ENCODE data around the gene SEPTIN8.
A peak's percentile ranks its signal among the peaks of the same experiment; 100 is the strongest.

Gene SEPTIN8

GRCh38 chr5:132752581-132753125, 24.4 kb downstream of the SEPTIN8 start:
- no peak overlapping the region for H2AK5ac ChIP-seq (ENCODE audit: low read length, severe bottlenecking)
- H3K4me3 ChIP-seq (ENCODE audit: insufficient read depth in 1 of 2, low read depth in 1 of 2, low read length in 2 of 2): no peak overlapping the region

GRCh38 chr5:132751971-132752580, 25.0 kb downstream of the SEPTIN8 start:
- H3K79me1 ChIP-seq (replicated peaks; ENCODE audit: low read length, poor library complexity, severe bottlenecking): no peaks in the 10 kb centered on the region
- peaks cover 10 to 84% of the 10 kb centered on the region in 2 experiments for H3K27me3 ChIP-seq (ENCODE audit: control insufficient read depth in 1 of 2, insufficient read depth in 1 of 2, low read length in 2 of 2)
- H3K9me3 ChIP-seq (ENCODE audit: control insufficient read depth, low read length): no peaks in the 10 kb centered on the region
- H3K18ac ChIP-seq (ENCODE audit: low read depth in 1 of 2, low read length in 2 of 2): no peak overlapping the region
- no peak overlapping the region for H2BK15ac ChIP-seq (ENCODE audit: low read depth, poor library complexity, severe bottlenecking)
- H2BK120ac ChIP-seq (ENCODE audit: low read depth, low read length): no peak overlapping the region
- H3K9ac ChIP-seq (ENCODE audit: low read length): no peak overlapping the region
- peak overlapping the region in 1 of 2 experiments; percentile 33 for H3K4me3 ChIP-seq (ENCODE audit: insufficient read depth in 1 of 2, low read depth in 1 of 2, low read length in 2 of 2)
- no peak overlapping the region for H2BK5ac ChIP-seq (ENCODE audit: low read depth, low read length, poor library complexity, severe bottlenecking)
- H3K27ac ChIP-seq (ENCODE audit: low read length, poor library complexity, severe bottlenecking): no peak overlapping the region
- no peak overlapping the region for H2AK5ac ChIP-seq (ENCODE audit: low read length, severe bottlenecking)
- H3K4me2 ChIP-seq (ENCODE audit: low read length, poor library complexity, severe bottlenecking): no peak overlapping the region
- H3K14ac ChIP-seq (ENCODE audit: low read length in 2 of 2): peak overlapping the region in 1 of 2 experiments; percentile 42
- no peak overlapping the region for H4K91ac ChIP-seq (ENCODE audit: low read length)
- 89% methylated on average over 5 of the region's 5 CpGs for whole genome bisulfite sequencing
- no peak overlapping the region for H4K8ac ChIP-seq (ENCODE audit: low read length)
- H3K4me1 ChIP-seq (ENCODE audit: control insufficient read depth, insufficient read depth, low read depth, low read length): peaks cover 13% of the 10 kb centered on the region
- DNase-seq: no peak
- no peak overlapping the region for H3K4ac ChIP-seq (ENCODE audit: low read depth in 1 of 2, low read length in 2 of 2)
- peaks cover 6 to 7% of the 10 kb centered on the region in 2 experiments for H3K36me3 ChIP-seq (ENCODE audit: control insufficient read depth in 1 of 2, insufficient read depth in 2 of 2, low read depth in 1 of 2, low read length in 2 of 2)
- H3K23ac ChIP-seq (ENCODE audit: low read length in 2 of 2): no peak overlapping the region
- no peak overlapping the region for H2BK12ac ChIP-seq (ENCODE audit: low read length in 2 of 2)
- no peak overlapping the region for H2AFZ ChIP-seq (ENCODE audit: low read depth, low read length)

More at GRCh38 chr5:132752581-132753125, 24.4 kb downstream of the SEPTIN8 start:
- 94% methylated on average over 1 of the region's 1 CpG for WGBS
- H3K79me1 ChIP-seq (replicated peaks; ENCODE audit: low read length, poor library complexity, severe bottlenecking): no peaks in the 10 kb centered on the region
- no peak overlapping the region for H2AFZ ChIP-seq (ENCODE audit: low read depth, low read length)
- peaks cover 12% of the 10 kb centered on the region in 2 experiments for H3K36me3 ChIP-seq (ENCODE audit: control insufficient read depth in 1 of 2, insufficient read depth in 2 of 2, low read depth in 1 of 2, low read length in 2 of 2)
- H4K91ac ChIP-seq (ENCODE audit: low read length): no peak overlapping the region
- no peak overlapping the region for H2BK15ac ChIP-seq (ENCODE audit: low read depth, poor library complexity, severe bottlenecking)
- no peak overlapping the region for H2BK12ac ChIP-seq (ENCODE audit: low read length in 2 of 2)
- H3K27ac ChIP-seq (ENCODE audit: low read length, poor library complexity, severe bottlenecking): no peak overlapping the region
- no peak overlapping the region for H3K4me2 ChIP-seq (ENCODE audit: low read length, poor library complexity, severe bottlenecking)
- H3K4ac ChIP-seq (ENCODE audit: low read depth in 1 of 2, low read length in 2 of 2): no peak overlapping the region
- no peak overlapping the region for H3K18ac ChIP-seq (ENCODE audit: low read depth in 1 of 2, low read length in 2 of 2)
- peaks cover 7% of the 10 kb centered on the region for H3K4me1 ChIP-seq (ENCODE audit: control insufficient read depth, insufficient read depth, low read depth, low read length)
- peaks cover 10 to 79% of the 10 kb centered on the region in 2 experiments for H3K27me3 ChIP-seq (ENCODE audit: control insufficient read depth in 1 of 2, insufficient read depth in 1 of 2, low read length in 2 of 2)
- H3K9me3 ChIP-seq (ENCODE audit: control insufficient read depth, low read length): no peaks in the 10 kb centered on the region
- DNase-seq: no peak
- no peak overlapping the region for H2BK5ac ChIP-seq (ENCODE audit: low read depth, low read length, poor library complexity, severe bottlenecking)
- no peak overlapping the region for H3K14ac ChIP-seq (ENCODE audit: low read length in 2 of 2)
- H4K8ac ChIP-seq (ENCODE audit: low read length): no peak overlapping the region
- H2BK120ac ChIP-seq (ENCODE audit: low read depth, low read length): no peak overlapping the region
- H3K9ac ChIP-seq (ENCODE audit: low read length): no peak overlapping the region
- H3K23ac ChIP-seq (ENCODE audit: low read length in 2 of 2): no peak overlapping the region

GRCh38 chr5:132751444-132751843, 25.6 kb downstream of the SEPTIN8 start:
- Histone ChIP-seq H3K14ac (ENCODE audit: low read length in 2 of 2) (no peak overlapping the region), H3K4me1 (ENCODE audit: control insufficient read depth, insufficient read depth, low read depth, low read length) (peaks cover 15% of the 10 kb centered on the region), H3K9me3 (ENCODE audit: control insufficient read depth, low read length) (no peaks in the 10 kb centered on the region), H4K91ac (ENCODE audit: low read length) (no peak overlapping the region), H3K27me3 (ENCODE audit: control insufficient read depth in 1 of 2, insufficient read depth in 1 of 2, low read length in 2 of 2) (peaks cover 15 to 84% of the 10 kb centered on the region in 2 experiments), H2BK120ac (ENCODE audit: low read depth, low read length) (no peak overlapping the region), H4K8ac (ENCODE audit: low read length) (no peak overlapping the region), H3K36me3 (ENCODE audit: control insufficient read depth in 1 of 2, insufficient read depth in 2 of 2, low read depth in 1 of 2, low read length in 2 of 2) (peaks cover 0 to 4% of the 10 kb centered on the region in 2 experiments), H3K4ac (ENCODE audit: low read depth in 1 of 2, low read length in 2 of 2) (no peak overlapping the region), H3K4me3 (ENCODE audit: insufficient read depth in 1 of 2, low read depth in 1 of 2, low read length in 2 of 2) (peak overlapping the region in 1 of 2 experiments; percentile 39), H3K4me2 (ENCODE audit: low read length, poor library complexity, severe bottlenecking) (no peak overlapping the region), H2BK15ac (ENCODE audit: low read depth, poor library complexity, severe bottlenecking) (no peak overlapping the region), H2AFZ (ENCODE audit: low read depth, low read length) (no peak overlapping the region), H3K23ac (ENCODE audit: low read length in 2 of 2) (no peak overlapping the region), H2BK5ac (ENCODE audit: low read depth, low read length, poor library complexity, severe bottlenecking) (no peak overlapping the region), H2BK12ac (ENCODE audit: low read length in 2 of 2) (no peak overlapping the region), H3K18ac (ENCODE audit: low read depth in 1 of 2, low read length in 2 of 2) (no peak overlapping the region), H3K9ac (ENCODE audit: low read length) (no peak overlapping the region), H3K27ac (ENCODE audit: low read length, poor library complexity, severe bottlenecking) (no peak overlapping the region), H2AK5ac (ENCODE audit: low read length, severe bottlenecking) (no peak overlapping the region), H3K79me1 (replicated peaks; ENCODE audit: low read length, poor library complexity, severe bottlenecking) (no peaks in the 10 kb centered on the region)
- DNase-seq: no peak
- WGBS: 96% methylated on average over 7 of the region's 7 CpGs

- Histone ChIP-seq H3K4me1 (ENCODE audit: control insufficient read depth, insufficient read depth, low read depth, low read length) (peaks cover 15% of the 10 kb centered on the region), H4K91ac (ENCODE audit: low read length) (no peak overlapping the region), H3K36me3 (ENCODE audit: control insufficient read depth in 1 of 2, insufficient read depth in 2 of 2, low read depth in 1 of 2, low read length in 2 of 2) (peaks cover 0 to 3% of the 10 kb centered on the region in 2 experiments), H2BK120ac (ENCODE audit: low read depth, low read length) (no peak overlapping the region), H3K4me2 (ENCODE audit: low read length, poor library complexity, severe bottlenecking) (no peak overlapping the region), H3K4ac (ENCODE audit: low read depth in 1 of 2, low read length in 2 of 2) (no peak overlapping the region), H3K79me1 (replicated peaks; ENCODE audit: low read length, poor library complexity, severe bottlenecking) (no peaks in the 10 kb centered on the region), H4K8ac (ENCODE audit: low read length) (no peak overlapping the region), H3K18ac (ENCODE audit: low read depth in 1 of 2, low read length in 2 of 2) (no peak overlapping the region), H2AFZ (ENCODE audit: low read depth, low read length) (no peak overlapping the region), H3K9ac (ENCODE audit: low read length) (no peak overlapping the region), H3K9me3 (ENCODE audit: control insufficient read depth, low read length) (no peaks in the 10 kb centered on the region), H3K23ac (ENCODE audit: low read length in 2 of 2) (no peak overlapping the region), H3K14ac (ENCODE audit: low read length in 2 of 2) (no peak overlapping the region), H3K4me3 (ENCODE audit: insufficient read depth in 1 of 2, low read depth in 1 of 2, low read length in 2 of 2) (peak overlapping the region in 1 of 2 experiments; percentile 39), H2BK15ac (ENCODE audit: low read depth, poor library complexity, severe bottlenecking) (no peak overlapping the region), H2BK12ac (ENCODE audit: low read length in 2 of 2) (no peak overlapping the region), H2BK5ac (ENCODE audit: low read depth, low read length, poor library complexity, severe bottlenecking) (no peak overlapping the region), H2AK5ac (ENCODE audit: low read length, severe bottlenecking) (no peak overlapping the region), H3K27ac (ENCODE audit: low read length, poor library complexity, severe bottlenecking) (no peak overlapping the region), H3K27me3 (ENCODE audit: control insufficient read depth in 1 of 2, insufficient read depth in 1 of 2, low read length in 2 of 2) (peaks cover 21 to 85% of the 10 kb centered on the region in 2 experiments)
- no peak for DNase-seq
- 94% methylated on average over 10 of the region's 10 CpGs for WGBS
Observed at GRCh38 chr5:132750471-132751230, 26.4 kb downstream of the SEPTIN8 start.

Data from mesenchymal stem cell (in vitro differentiated cells and primary cell).